ENCODE measurements around the gene FHDC1.

FHDC1 gene

GRCh38 chr4:152937336-152938236, 1.5 kb downstream of the FHDC1 start:
- DNase-seq, result no peak

- no peak for DNase-seq
These were observed 2.3 kb downstream of the FHDC1 start for GRCh38 chr4:152938237-152938947.

GRCh38 chr4:152939621-152940020, 3.5 kb downstream of the FHDC1 start:
- DNase-seq, result no peak

- no peak for DNase-seq
These were observed 4.3 kb downstream of the FHDC1 start for GRCh38 chr4:152940461-152940860.

GRCh38 chr4:152941411-152941810, 5.3 kb downstream of the FHDC1 start:
- no peak for DNase-seq

GRCh38 chr4:152942346-152942745, 6.2 kb downstream of the FHDC1 start:
- no peak for DNase-seq

- no peak for DNase-seq
These were observed 7.5 kb downstream of the FHDC1 start for GRCh38 chr4:152943672-152944071.

- DNase-seq, result no peak
These were observed 8.7 kb downstream of the FHDC1 start for GRCh38 chr4:152944666-152945320.

- DNase-seq, result no peak
These were observed 9.5 kb downstream of the FHDC1 start for GRCh38 chr4:152945639-152946038.

GRCh38 chr4:152946446-152946845, 10.3 kb downstream of the FHDC1 start:
- no peak for DNase-seq

- DNase-seq, result no peak
These were observed 11.2 kb downstream of the FHDC1 start for GRCh38 chr4:152947311-152947710.

GRCh38 chr4:152949930-152950329, 13.8 kb downstream of the FHDC1 start:
- no peak for DNase-seq

GRCh38 chr4:152950402-152951274, 14.5 kb downstream of the FHDC1 start:
- DNase-seq, result no peak

GRCh38 chr4:152951348-152951747, 15.2 kb downstream of the FHDC1 start:
- DNase-seq, result no peak

GRCh38 chr4:152953514-152953913, 17.4 kb downstream of the FHDC1 start:
- DNase-seq, result no peak

GRCh38 chr4:152954741-152955140, 18.6 kb downstream of the FHDC1 start:
- no peak for DNase-seq

GRCh38 chr4:152956147-152956546, 20.0 kb downstream of the FHDC1 start:
- no peak for DNase-seq

- DNase-seq, result no peak
These were observed 20.7 kb downstream of the FHDC1 start for GRCh38 chr4:152956650-152957436.

GRCh38 chr4:152957437-152958171, 21.5 kb downstream of the FHDC1 start:
- DNase-seq, result no peak

GRCh38 chr4:152959080-152959479, 23.0 kb downstream of the FHDC1 start:
- no peak for DNase-seq

- DNase-seq, result no peak
These were observed 24.0 kb downstream of the FHDC1 start for GRCh38 chr4:152960082-152960481.
